Pancreas (tissue), 10 donors: ENCODE results near the gene SPCS1. TPM values are rescaled to one million over a fixed set of nuclear protein-coding genes. Genes with fewer than 3 reads are reported as not detected.

Experiments
- ATAC-seq, 4 donors: fragments of 200-7000 bp; cut with Tn5 transposase; one replicate each; pipeline versions ENCODE4 v1.8.0 to v1.9.1; 2020; ENCODE audit warnings: mild to moderate bottlenecking in 4 of 4, moderate library complexity in 4 of 4
- DNase-seq, 6 donors: peaks; one replicate each; pipeline ENCODE4 v3.0.0-alpha.2; 2020
- FAIRE-seq: peaks from 2 replicates; lab custom pipeline; 2012; peaks lifted over from hg19 to GRCh38; lab: Jason Lieb, UNC
- H3K27ac ChIP-seq, 4 donors: fragments of 200-600 bp; sonication (generic); 1 replicate in 3 of 4; 2 replicates in 1 of 4; pipeline versions ENCODE4 v1.5.0 to v1.8.0; 2020
- H3K27me3 ChIP-seq, 4 donors: fragments of 200-600 bp; one replicate each; pipeline ENCODE4 v1.8.0; 2021
- H3K36me3 ChIP-seq, 3 donors: fragments of 200-600 bp; sonication (generic) in 1 of 3; one replicate each; pipeline versions ENCODE4 v1.5.0 to v1.8.0; 2020 to 2021
- H3K4me1 ChIP-seq, 3 donors: fragments of 200-600 bp; one replicate each; pipeline ENCODE4 v1.8.0; 2021
- H3K4me3 ChIP-seq, 4 donors: fragments of 200-600 bp; sonication (generic) in 2 of 4; one replicate each; pipeline versions ENCODE4 v1.5.0 to v1.8.0; 2020 to 2021
- H3K9me3 ChIP-seq, 4 donors: fragments of 200-600 bp; one replicate each; pipeline ENCODE4 v1.8.0; 2021
- CTCF ChIP-seq, 4 donors: fragments of 200-600 bp; sonication (generic) in 3 of 4; IDR thresholded peaks; one replicate each; pipeline versions ENCODE4 v1.5.0 to v1.8.0; 2021; ENCODE audit warnings: antibody characterized with exemption in 4 of 4
- whole genome bisulfite sequencing, 2 donors: extraction: QIAGEN DNeasy Blood & Tissue Kit; methylation state at CpG; one replicate each; pipeline ENCODE4 v1.1.7; 2013; 5-methylcytosine and 5-hydroxymethylcytosine counted together
- intact Hi-C, 3 donors: fragments of 100-400 bp; cut with DNase I; formaldehyde crosslinking; loops; one replicate each; pipeline versions ENCODE4 v1.11.1 to v1.14.2; 2022
- polyA plus RNA-seq, 2 donors: library from polyadenylated mRNA; stranded (reverse); fragments of 200-250 nt; gene quantifications; one replicate each; pipeline ENCODE4 v1.2.3, GENCODE V29; 2013
- total RNA-seq, 6 donors: library from RNA; stranded (reverse); fragmentation: NEBNext Ultra II Directional in 4 of 6; extraction: Animal tissue kit (Norgen Biotek cat#: 25700) in 4 of 6; gene quantifications; one replicate each; pipeline versions ENCODE4 v1.2.1 to v1.2.4, GENCODE V29; 2021 to 2023
- donor health status: healthy with polysubstance abuse.
- donor health status: DM: no; HTN: no; CAD: no; lungs with moderate emphysema.
- donor health status: DM: no; HTN: no; CAD: no.
- donor health status: control.
- donor health status: control.
- donor health status: Bipolar disorder and iron deficiency.
- donor health status: DM: yes; HTN: yes; CAD: no.
- donor health status: DM: no; HTN: no; CAD: no.
- donor health status: DM: no; HTN: no; CAD: no.
- donor health status: DM: yes; HTN: yes; CAD: no.

The SPCS1 gene
- 10 to 100 TPM; 54.9 to 87.1 (median 58.7) TPM for total RNA-seq
- 100 to 1,000 TPM in 1 of 2 donors, 10 to 100 TPM in 1; 52.4 to 121 TPM for polyA plus RNA-seq

- ATAC-seq: peak; percentile 91 to 97 (median 92)
- intact Hi-C loops: no loop called here
- H3K4me3 ChIP-seq: peak within 1 kb of the TSS; percentile 67 to 98 (median 98)
- FAIRE-seq: no peak
- peaks cover 0 to 16% (median 0%) of the 10 kb centered on the region in 3 donors for H3K36me3 ChIP-seq
- 0 to 1% methylated on average over 90 to 94 of the region's 94 CpGs for WGBS, 2 donors
- peak within 1 kb of the TSS; percentile 74 to 83 (median 79) for H3K27ac ChIP-seq
- H3K27me3 ChIP-seq: no peaks in the 10 kb centered on the region
- H3K4me1 ChIP-seq: peaks cover 11 to 23% (median 15%) of the 10 kb centered on the region in 3 donors
- TF ChIP-seq CTCF (IDR thresholded peaks at IDR 0.05): no peak
- no peaks in the 10 kb centered on the region for H3K9me3 ChIP-seq
- DNase-seq: peak; percentile 79 to 93 (median 84)
Observed at GRCh38 chr3:52705688-52706686, at the start of gene SPCS1, which contains the start of gene GLT8D1. Gene SPCS1, plus strand, starts transcription at chr3:52706106. Its CDS starts 141 bp downstream, at chr3:52706247. Gene GLT8D1, minus strand, starts transcription at chr3:52705791. Its CDS starts 5,331 bp downstream, at chr3:52700460.

GRCh38 chr3:52660046-52660445 lies 45.9 kb upstream of the SPCS1 start:
- Histone ChIP-seq H3K27ac (no peak overlapping the region), H3K4me1 (no peaks in the 10 kb centered on the region), H3K36me3 (peaks cover 0 to 68% (median 23%) of the 10 kb centered on the region in 3 donors), H3K9me3 (no peaks in the 10 kb centered on the region), H3K4me3 (no peak overlapping the region), H3K27me3 (no peaks in the 10 kb centered on the region)
- WGBS, 2 donors: 59 to 65% methylated on average over 3 of the region's 3 CpGs
- ATAC-seq (no peak), DNase-seq (no peak), FAIRE-seq (no peak)
- intact Hi-C loops: no loop called here
- no peak for TF ChIP-seq CTCF (IDR thresholded peaks at IDR 0.05)

GRCh38 chr3:52663098-52663497 lies 42.8 kb upstream of the SPCS1 start:
- FAIRE-seq: no peak
- H3K4me1 ChIP-seq: no peaks in the 10 kb centered on the region
- no peak for ATAC-seq
- WGBS, 2 donors: 68 to 79% methylated on average over 3 of the region's 3 CpGs
- peaks cover 0 to 45% (median 13%) of the 10 kb centered on the region in 3 donors for H3K36me3 ChIP-seq
- H3K9me3 ChIP-seq: no peaks in the 10 kb centered on the region
- DNase-seq: no peak
- H3K27me3 ChIP-seq: no peaks in the 10 kb centered on the region
- no peak overlapping the region for H3K27ac ChIP-seq
- intact Hi-C loops: no loop called here
- no peak overlapping the region for H3K4me3 ChIP-seq
- no peak for TF ChIP-seq CTCF (IDR thresholded peaks at IDR 0.05)

GRCh38 chr3:52670621-52671521 lies 35.0 kb upstream of the SPCS1 start:
- no peak for FAIRE-seq

More at GRCh38 chr3:52670621-52671521, 35.0 kb upstream of the SPCS1 start:
- Histone ChIP-seq H3K27me3 (no peaks in the 10 kb centered on the region), H3K36me3 (peaks cover 0 to 12% (median 0%) of the 10 kb centered on the region in 3 donors), H3K9me3 (no peaks in the 10 kb centered on the region), H3K27ac (no peak overlapping the region), H3K4me1 (no peaks in the 10 kb centered on the region), H3K4me3 (no peak overlapping the region)
- DNase-seq (no peak), ATAC-seq (peak in 3 of 4 donors; percentile 52 to 83 (median 71))
- no peak for TF ChIP-seq CTCF (IDR thresholded peaks at IDR 0.05)
- 83 to 90% methylated on average over 9 of the region's 9 CpGs for WGBS, 2 donors
- intact Hi-C loops: no loop called here
